Keratinocyte (primary cell): Measurements from ENCODE around the gene HBA2. TPM values are rescaled to one million over a fixed set of nuclear protein-coding genes. Genes with fewer than 3 reads are reported as not detected.
A peak's percentile ranks its signal among the peaks of the same experiment; 100 is the strongest.

Experiments used
- DNase-seq: peaks from one replicate; pipeline ENCODE4 v3.0.0-alpha.2; 2011; ENCODE audit warnings: low read depth, missing footprints, low spot score
- FAIRE-seq: peaks from 2 replicates; lab custom pipeline; 2011; peaks lifted over from hg19 to GRCh38; lab: Jason Lieb, UNC
- H2AFZ ChIP-seq: 2 replicates; pipeline ENCODE4 v1.6.0; 2012; ENCODE audit warnings: low read length, control low read depth, inconsistent platforms; ENCODE audit not compliant: control insufficient read depth
- H3K27ac ChIP-seq: 2 replicates; pipeline ENCODE4 v1.5.1; 2011; ENCODE audit warnings: low read length; ENCODE audit not compliant: control insufficient read depth, insufficient read depth
- H3K27me3 ChIP-seq: 3 replicates; pipeline ENCODE4 v1.6.0; 2011; ENCODE audit warnings: low read length; ENCODE audit not compliant: control insufficient read depth, insufficient read depth; ENCODE audit errors: extremely low read depth
- H3K36me3 ChIP-seq, 2 experiments: 2 replicates in 1 of 2; 3 replicates in 1 of 2; pipeline ENCODE4 v1.5.1; 2011; ENCODE audit warnings: low read length in 2 of 2, mild to moderate bottlenecking in 1 of 2; ENCODE audit not compliant: control insufficient read depth in 2 of 2, insufficient read depth in 2 of 2; ENCODE audit errors: extremely low read depth in 1 of 2
- H3K4me1 ChIP-seq: 3 replicates; pipeline ENCODE4 v1.5.1; 2011; ENCODE audit warnings: low read length; ENCODE audit not compliant: control insufficient read depth, insufficient read depth; ENCODE audit errors: extremely low read depth
- H3K4me2 ChIP-seq: 3 replicates; pipeline ENCODE4 v1.6.0; 2011; ENCODE audit warnings: low read depth, low read length; ENCODE audit not compliant: control insufficient read depth, insufficient read depth; ENCODE audit errors: extremely low read depth
- H3K4me3 ChIP-seq, 3 experiments: fragments of 200-600 bp in 1 of 3; sonication (generic) in 1 of 3; 2 replicates in 2 of 3; 3 replicates in 1 of 3; pipeline ENCODE4 v1.5.1; 2011 to 2016; ENCODE audit warnings: low read length in 3 of 3, mild to moderate bottlenecking in 3 of 3, control low read depth in 2 of 3, inconsistent platforms in 1 of 3, low read depth in 1 of 3, mixed read lengths in 1 of 3, mixed run types in 1 of 3, moderate library complexity in 1 of 3; ENCODE audit not compliant: control insufficient read depth in 2 of 3, insufficient read depth in 2 of 3; ENCODE audit errors: extremely low read depth in 1 of 3
- H3K79me2 ChIP-seq: 2 replicates; pipeline ENCODE4 v1.6.0; 2012; ENCODE audit warnings: low read length; ENCODE audit not compliant: control insufficient read depth, insufficient read depth
- H3K9ac ChIP-seq: 3 replicates; pipeline ENCODE4 v1.6.0; 2011; ENCODE audit warnings: low read length; ENCODE audit not compliant: control insufficient read depth, insufficient read depth; ENCODE audit errors: extremely low read depth
- H3K9me1 ChIP-seq: 3 replicates; pipeline ENCODE4 v1.6.0; 2011; ENCODE audit warnings: low read length; ENCODE audit not compliant: control insufficient read depth, insufficient read depth; ENCODE audit errors: extremely low read depth
- H3K9me3 ChIP-seq: 2 replicates; pipeline ENCODE4 v1.5.1; 2012; ENCODE audit warnings: low read depth, low read length; ENCODE audit not compliant: control insufficient read depth
- H4K20me1 ChIP-seq: 3 replicates; pipeline ENCODE4 v1.6.0; 2011; ENCODE audit warnings: low read length; ENCODE audit not compliant: control insufficient read depth, insufficient read depth; ENCODE audit errors: extremely low read depth
- EZH2 ChIP-seq: IDR thresholded peaks from one replicate; pipeline ENCODE4 v1.6.1; 2012; ENCODE audit warnings: inconsistent platforms, mild to moderate bottlenecking, low read length, moderate library complexity
- dilution Hi-C: fragments of 300-500 bp; cut with MboI; formaldehyde crosslinking; loops from one replicate; pipeline ENCODE4 v1.7.0; 2020; ENCODE audit warnings: low sequenced_read_pairs; ENCODE audit not compliant: extremely low pct_ligation_motif_present
- polyA plus RNA-seq, 5 experiments: library from polyadenylated mRNA; depleted of rRNA in 3 of 5; stranded (reverse) in 3 of 5; stranded (forward) in 1 of 5; unstranded in 1 of 5; fragments of >200 nt; gene quantifications; 1 replicate in 1 of 5; 2 replicates in 3 of 5; 3 replicates in 1 of 5; pipeline versions ENCODE4 v1.2.1 to v1.2.3, GENCODE V29; 2011 to 2012; ENCODE audit warnings: missing spikeins in 2 of 5, low read depth in 1 of 5, low replicate concordance in 1 of 5
- TF ChIP-seq, protein P1 (sequence below), 3 experiments: IDR thresholded peaks in 1 of 3; conservative IDR thresholded peaks in 1 of 3; optimal IDR thresholded peaks in 1 of 3; 2 replicates in 2 of 3; 3 replicates in 1 of 3; pipeline versions ENCODE3 to v1.5.1; 2011; ENCODE audit warnings: low read length in 3 of 3, mild to moderate bottlenecking in 3 of 3, moderate library complexity in 2 of 3, control low read depth in 1 of 3, inconsistent platforms in 1 of 3; ENCODE audit not compliant: insufficient read depth in 2 of 3; ENCODE audit errors: extremely low read depth in 1 of 3

Gene HBA2
- polyA plus RNA-seq, 1 donor (not counting 4 experiments of a cell fraction or from before 2014, with no cell fraction given): not detected

DNA sequence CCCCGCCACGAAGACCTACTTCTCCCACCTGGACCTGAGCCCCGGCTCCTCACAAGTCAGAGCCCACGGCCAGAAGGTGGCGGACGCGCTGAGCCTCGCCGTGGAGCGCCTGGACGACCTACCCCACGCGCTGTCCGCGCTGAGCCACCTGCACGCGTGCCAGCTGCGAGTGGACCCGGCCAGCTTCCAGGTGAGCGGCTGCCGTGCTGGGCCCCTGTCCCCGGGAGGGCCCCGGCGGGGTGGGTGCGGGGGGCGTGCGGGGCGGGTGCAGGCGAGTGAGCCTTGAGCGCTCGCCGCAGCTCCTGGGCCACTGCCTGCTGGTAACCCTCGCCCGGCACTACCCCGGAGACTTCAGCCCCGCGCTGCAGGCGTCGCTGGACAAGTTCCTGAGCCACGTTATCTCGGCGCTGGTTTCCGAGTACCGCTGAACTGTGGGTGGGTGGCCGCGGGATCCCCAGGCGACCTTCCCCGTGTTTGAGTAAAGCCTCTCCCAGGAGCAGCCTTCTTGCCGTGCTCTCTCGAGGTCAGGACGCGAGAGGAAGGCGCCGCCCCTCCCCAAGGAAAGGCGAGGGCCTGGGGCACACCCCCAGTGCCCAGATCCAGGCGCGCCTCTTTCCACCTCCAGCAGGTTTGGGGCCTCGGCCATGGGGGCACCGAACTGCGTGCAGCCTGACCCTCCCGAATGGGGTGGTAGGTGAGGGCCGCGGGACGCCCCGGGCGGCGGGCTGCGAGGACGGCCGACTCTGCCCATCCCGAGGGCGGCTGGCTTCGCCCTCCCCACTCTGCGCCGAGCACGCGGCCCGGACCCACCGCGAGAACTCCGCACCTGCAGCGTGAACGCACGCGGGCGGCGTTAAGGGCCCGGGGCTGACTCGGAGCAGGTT, 8.2 kb downstream of the HBA2 start:
- no peak overlapping the region for H3K27ac ChIP-seq
- peak overlapping the region; percentile 83 for H3K4me2 ChIP-seq
- H2AFZ ChIP-seq: no peak overlapping the region
- H3K27me3 ChIP-seq: peaks cover 41% of the 10 kb centered on the region
- DNase-seq (no peak), FAIRE-seq (no peak)
- H4K20me1 ChIP-seq: no peaks in the 10 kb centered on the region
- H3K9me1 ChIP-seq: no peaks in the 10 kb centered on the region
- peak overlapping the region; percentile 21 to 37 (median 22) for H3K4me3 ChIP-seq
- peaks cover 8% of the 10 kb centered on the region for H3K4me1 ChIP-seq
- H3K9ac ChIP-seq: no peak overlapping the region
- H3K79me2 ChIP-seq: no peaks in the 10 kb centered on the region
- dilution Hi-C loops: no loop called here
- TF ChIP-seq, protein P1, sequence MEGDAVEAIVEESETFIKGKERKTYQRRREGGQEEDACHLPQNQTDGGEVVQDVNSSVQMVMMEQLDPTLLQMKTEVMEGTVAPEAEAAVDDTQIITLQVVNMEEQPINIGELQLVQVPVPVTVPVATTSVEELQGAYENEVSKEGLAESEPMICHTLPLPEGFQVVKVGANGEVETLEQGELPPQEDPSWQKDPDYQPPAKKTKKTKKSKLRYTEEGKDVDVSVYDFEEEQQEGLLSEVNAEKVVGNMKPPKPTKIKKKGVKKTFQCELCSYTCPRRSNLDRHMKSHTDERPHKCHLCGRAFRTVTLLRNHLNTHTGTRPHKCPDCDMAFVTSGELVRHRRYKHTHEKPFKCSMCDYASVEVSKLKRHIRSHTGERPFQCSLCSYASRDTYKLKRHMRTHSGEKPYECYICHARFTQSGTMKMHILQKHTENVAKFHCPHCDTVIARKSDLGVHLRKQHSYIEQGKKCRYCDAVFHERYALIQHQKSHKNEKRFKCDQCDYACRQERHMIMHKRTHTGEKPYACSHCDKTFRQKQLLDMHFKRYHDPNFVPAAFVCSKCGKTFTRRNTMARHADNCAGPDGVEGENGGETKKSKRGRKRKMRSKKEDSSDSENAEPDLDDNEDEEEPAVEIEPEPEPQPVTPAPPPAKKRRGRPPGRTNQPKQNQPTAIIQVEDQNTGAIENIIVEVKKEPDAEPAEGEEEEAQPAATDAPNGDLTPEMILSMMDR (optimal IDR thresholded peaks at IDR 0.05 in 1 of 3, IDR thresholded peaks at IDR 0.05 in 1 of 3, conservative IDR thresholded peaks at IDR 0.05 in 1 of 3; ENCODE audit: extremely low read depth in 1 of 3, insufficient read depth in 2 of 3, low read length in 3 of 3): peak in 2 of 3 experiments; percentile 19 to 40
- TF ChIP-seq EZH2: no peak
- H3K36me3 ChIP-seq: peaks cover 0 to 6% of the 10 kb centered on the region in 2 experiments
- H3K9me3 ChIP-seq: no peaks in the 10 kb centered on the region

DNA sequence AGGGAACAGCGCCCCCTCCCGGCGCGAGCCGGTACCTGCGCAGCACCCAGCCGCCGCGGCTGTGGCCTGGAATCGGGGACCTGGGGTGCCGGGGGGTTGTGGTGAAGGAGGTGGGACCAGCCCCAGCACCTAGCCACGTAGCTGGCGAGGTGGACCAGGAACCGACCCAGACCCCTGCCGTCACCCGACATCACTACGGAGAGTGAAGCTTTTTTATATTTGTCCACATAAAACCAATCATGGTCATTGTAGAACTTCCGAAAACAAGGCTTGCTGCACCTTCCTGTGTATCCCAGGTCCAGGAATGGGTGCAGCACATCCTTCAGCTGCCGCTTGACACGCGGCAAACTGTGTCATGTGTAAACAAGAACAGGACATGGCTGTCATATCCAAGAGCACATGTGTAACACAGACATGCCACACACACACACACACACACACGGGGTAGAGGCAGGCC, 8.9 kb downstream of the HBA2 start:
- peaks cover 0 to 6% of the 10 kb centered on the region in 2 experiments for H3K36me3 ChIP-seq
- peaks cover 41% of the 10 kb centered on the region for H3K27me3 ChIP-seq
- H3K9me1 ChIP-seq: no peaks in the 10 kb centered on the region
- H2AFZ ChIP-seq: no peak overlapping the region
- peaks cover 8% of the 10 kb centered on the region for H3K4me1 ChIP-seq
- H3K79me2 ChIP-seq: no peaks in the 10 kb centered on the region
- dilution Hi-C loops: no loop called here
- H3K27ac ChIP-seq: no peak overlapping the region
- no peaks in the 10 kb centered on the region for H4K20me1 ChIP-seq
- H3K4me3 ChIP-seq: no peak overlapping the region
- H3K9me3 ChIP-seq: no peaks in the 10 kb centered on the region
- H3K9ac ChIP-seq: no peak overlapping the region
- H3K4me2 ChIP-seq: peak overlapping the region; percentile 83
- TF ChIP-seq, protein P1 (optimal IDR thresholded peaks at IDR 0.05 in 1 of 3, IDR thresholded peaks at IDR 0.05 in 1 of 3, conservative IDR thresholded peaks at IDR 0.05 in 1 of 3; ENCODE audit: extremely low read depth in 1 of 3, insufficient read depth in 2 of 3, low read length in 3 of 3): peak; percentile 67 to 95 (median 93)
- TF ChIP-seq EZH2: no peak
- FAIRE-seq (peak; percentile 20), DNase-seq (no peak)
